ENCODE results near the gene CD81. TPM values are rescaled to one million over a fixed set of nuclear protein-coding genes. Genes with fewer than 3 reads are reported as not detected.
A peak's percentile ranks its signal among the peaks of the same experiment; 100 is the strongest.

The CD81 gene
- total RNA-seq, 1 experiment from 2014 or later: 194 TPM

DNA sequence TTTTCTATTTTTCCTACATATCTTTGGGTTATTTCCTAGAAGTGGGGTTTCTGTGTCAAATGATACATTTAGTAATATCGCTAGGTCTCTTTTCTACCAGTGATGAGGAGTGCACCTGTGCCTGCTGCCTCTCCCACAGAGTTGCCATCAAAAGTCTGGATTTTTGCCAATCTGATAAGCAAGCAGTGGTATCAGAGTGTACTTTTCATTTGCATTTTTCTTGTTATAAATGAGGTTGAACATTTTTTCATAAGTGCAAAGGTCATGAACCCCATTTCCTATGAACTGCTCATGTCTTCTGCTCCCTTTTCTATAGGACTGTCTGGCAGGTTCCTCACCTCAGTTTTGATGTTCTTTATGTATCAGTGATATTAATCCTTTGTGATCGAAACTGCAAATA lies 65.5 kb downstream of the CD81 start:
- intact Hi-C loops (cut with micrococcal nuclease; ENCODE audit: unreplicated experiment): no loop called here
- H3K27ac ChIP-seq (ENCODE audit: low read depth, low read length, poor library complexity, severe bottlenecking): no peak overlapping the region
- no peak for DNase-seq (ENCODE audit: low spot score)
- no peaks in the 10 kb centered on the region for H3K9me3 ChIP-seq (ENCODE audit: low read depth, low read length, poor library complexity, severe bottlenecking)
- peaks cover 30% of the 10 kb centered on the region for H3K27me3 ChIP-seq (replicated peaks; ENCODE audit: insufficient read depth, low read depth, low read length, poor library complexity)
- CTCF ChIA-PET: no interaction called here
- POLR2A ChIA-PET (ENCODE audit: low non-redundant PET): no interaction called here
- no peak overlapping the region for H3K4me3 ChIP-seq (ENCODE audit: low read depth, low read length, poor library complexity, severe bottlenecking)
- TF ChIP-seq EZH2 (IDR thresholded peaks at IDR 0.05; ENCODE audit: borderline replicate concordance, low read depth, low read length, poor library complexity, severe bottlenecking) (no peak), CTCF (conservative IDR thresholded peaks at IDR 0.05; ENCODE audit: low read depth, low read length) (no peak)
- no TSS peak for BruUV-seq (replicated peaks)
- no peaks in the 10 kb centered on the region for H3K4me1 ChIP-seq (ENCODE audit: insufficient read depth, low read length, poor library complexity, severe bottlenecking)
- no peaks in the 10 kb centered on the region for H3K36me3 ChIP-seq (ENCODE audit: insufficient read depth, low read length, poor library complexity, severe bottlenecking)

DNA sequence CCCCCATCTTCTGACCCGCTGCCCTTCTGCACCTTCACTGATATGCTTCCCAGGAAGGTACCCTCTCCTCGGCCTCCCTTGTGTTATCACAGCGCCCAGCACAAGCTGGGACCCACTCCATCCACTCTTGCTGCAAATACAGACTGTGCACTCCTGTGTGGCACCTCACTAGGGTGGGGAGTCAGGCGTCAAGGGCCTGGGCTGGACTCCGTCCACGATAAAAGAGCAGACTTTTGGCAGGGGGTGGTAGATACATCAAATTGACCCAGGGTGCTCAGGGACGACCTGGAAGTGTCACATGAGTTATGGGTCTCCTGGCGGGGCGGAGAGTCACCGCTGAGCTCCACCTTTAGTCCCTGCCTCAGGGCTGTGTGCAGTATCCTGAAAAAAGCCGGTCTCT lies 66.3 kb downstream of the CD81 start:
- Histone ChIP-seq H3K9me3 (ENCODE audit: low read depth, low read length, poor library complexity, severe bottlenecking) (no peaks in the 10 kb centered on the region), H3K27ac (ENCODE audit: low read depth, low read length, poor library complexity, severe bottlenecking) (no peak overlapping the region), H3K4me3 (ENCODE audit: low read depth, low read length, poor library complexity, severe bottlenecking) (no peak overlapping the region), H3K27me3 (replicated peaks; ENCODE audit: insufficient read depth, low read depth, low read length, poor library complexity) (peaks cover 31% of the 10 kb centered on the region), H3K4me1 (ENCODE audit: insufficient read depth, low read length, poor library complexity, severe bottlenecking) (no peaks in the 10 kb centered on the region), H3K36me3 (ENCODE audit: insufficient read depth, low read length, poor library complexity, severe bottlenecking) (no peaks in the 10 kb centered on the region)
- DNase-seq (ENCODE audit: low spot score): no peak
- CTCF ChIA-PET: no interaction called here
- intact Hi-C loops (cut with micrococcal nuclease; ENCODE audit: unreplicated experiment): no loop called here
- no TSS peak for BruUV-seq (replicated peaks)
- TF ChIP-seq CTCF (conservative IDR thresholded peaks at IDR 0.05; ENCODE audit: low read depth, low read length): no peak
- TF ChIP-seq EZH2 (IDR thresholded peaks at IDR 0.05; ENCODE audit: borderline replicate concordance, low read depth, low read length, poor library complexity, severe bottlenecking): no peak
- POLR2A ChIA-PET (ENCODE audit: low non-redundant PET): no interaction called here

DNA sequence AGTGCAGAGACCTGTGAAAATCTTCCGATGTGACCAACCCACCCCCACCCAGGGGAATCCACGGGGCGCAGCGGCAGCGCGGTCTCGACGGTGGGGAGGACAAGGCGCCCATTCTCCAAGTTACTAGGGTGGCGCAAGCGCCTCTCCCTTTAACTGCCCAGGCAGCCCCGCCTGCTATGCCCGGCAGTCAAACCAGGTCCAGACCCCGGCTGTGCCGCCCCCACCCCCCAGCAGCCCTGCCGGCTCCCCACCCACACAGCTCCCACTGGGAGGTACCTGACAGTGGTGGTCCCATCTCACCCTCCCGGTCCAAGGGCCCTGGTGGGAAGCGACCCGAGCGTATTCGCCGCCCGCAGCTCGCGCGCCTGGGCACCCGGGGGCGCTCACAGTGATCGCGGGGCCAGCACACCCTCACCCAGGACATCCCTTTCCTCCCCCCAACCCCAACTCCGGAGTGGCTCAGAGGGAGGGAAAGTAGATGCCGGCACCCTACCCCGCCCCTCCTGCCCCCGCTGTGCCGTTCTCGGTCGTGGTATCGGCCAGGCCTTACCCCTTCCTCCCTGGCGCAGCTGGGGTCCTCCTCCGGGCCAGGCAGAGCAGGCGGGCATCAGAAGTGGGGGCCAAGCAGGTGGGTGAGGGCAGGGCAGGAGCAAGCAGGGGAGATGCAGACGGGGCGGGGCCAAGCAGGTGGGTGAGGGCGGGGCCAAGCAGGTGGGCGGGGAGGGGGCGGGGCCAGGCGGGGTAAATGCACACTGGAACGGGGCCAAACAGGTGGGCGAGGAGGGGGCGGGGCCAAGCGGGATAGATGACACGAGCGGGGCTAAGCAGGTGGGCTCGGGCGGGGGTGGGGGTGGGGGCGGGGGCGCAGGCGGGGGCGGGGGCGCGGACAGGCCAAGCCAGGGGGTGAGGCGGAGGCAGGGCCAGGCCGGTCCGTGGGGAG lies 67.0 kb downstream of the CD81 start, which contains the start of gene TRPM5:
Gene TRPM5 (minus strand): TSS at position 634 of the 940 bp plus-strand sequence. CDS start 21,478 bp downstream, outside the sequence.
- H3K9me3 ChIP-seq (ENCODE audit: low read depth, low read length, poor library complexity, severe bottlenecking): no peaks in the 10 kb centered on the region
- H3K36me3 ChIP-seq (ENCODE audit: insufficient read depth, low read length, poor library complexity, severe bottlenecking): no peaks in the 10 kb centered on the region
- H3K27ac ChIP-seq (ENCODE audit: low read depth, low read length, poor library complexity, severe bottlenecking): no peak within 1 kb of the TSS
- H3K27me3 ChIP-seq (replicated peaks; ENCODE audit: insufficient read depth, low read depth, low read length, poor library complexity): peaks cover 31% of the 10 kb centered on the region
- DNase-seq (ENCODE audit: low spot score): no peak
- no peak within 1 kb of the TSS for H3K4me3 ChIP-seq (ENCODE audit: low read depth, low read length, poor library complexity, severe bottlenecking)
- no peaks in the 10 kb centered on the region for H3K4me1 ChIP-seq (ENCODE audit: insufficient read depth, low read length, poor library complexity, severe bottlenecking)
- TF ChIP-seq CTCF (conservative IDR thresholded peaks at IDR 0.05; ENCODE audit: low read depth, low read length): 0 out of 2 replicates have a peak, but pooled peaks have one; percentile 9
- no peak for TF ChIP-seq EZH2 (IDR thresholded peaks at IDR 0.05; ENCODE audit: borderline replicate concordance, low read depth, low read length, poor library complexity, severe bottlenecking)
- CTCF ChIA-PET: no interaction called here
- POLR2A ChIA-PET (ENCODE audit: low non-redundant PET): no interaction called here
- BruUV-seq (replicated peaks): no TSS peak
- intact Hi-C loops (cut with micrococcal nuclease; ENCODE audit: unreplicated experiment): no loop called here

Measured in A673 (cell line).